ENCODE measurements around the gene KCNJ6. TPM values are rescaled to one million over a fixed set of nuclear protein-coding genes. Genes with fewer than 3 reads are reported as not detected.

Gene KCNJ6
- total RNA-seq, 1 experiment from 2014 or later, result not detected

DNA sequence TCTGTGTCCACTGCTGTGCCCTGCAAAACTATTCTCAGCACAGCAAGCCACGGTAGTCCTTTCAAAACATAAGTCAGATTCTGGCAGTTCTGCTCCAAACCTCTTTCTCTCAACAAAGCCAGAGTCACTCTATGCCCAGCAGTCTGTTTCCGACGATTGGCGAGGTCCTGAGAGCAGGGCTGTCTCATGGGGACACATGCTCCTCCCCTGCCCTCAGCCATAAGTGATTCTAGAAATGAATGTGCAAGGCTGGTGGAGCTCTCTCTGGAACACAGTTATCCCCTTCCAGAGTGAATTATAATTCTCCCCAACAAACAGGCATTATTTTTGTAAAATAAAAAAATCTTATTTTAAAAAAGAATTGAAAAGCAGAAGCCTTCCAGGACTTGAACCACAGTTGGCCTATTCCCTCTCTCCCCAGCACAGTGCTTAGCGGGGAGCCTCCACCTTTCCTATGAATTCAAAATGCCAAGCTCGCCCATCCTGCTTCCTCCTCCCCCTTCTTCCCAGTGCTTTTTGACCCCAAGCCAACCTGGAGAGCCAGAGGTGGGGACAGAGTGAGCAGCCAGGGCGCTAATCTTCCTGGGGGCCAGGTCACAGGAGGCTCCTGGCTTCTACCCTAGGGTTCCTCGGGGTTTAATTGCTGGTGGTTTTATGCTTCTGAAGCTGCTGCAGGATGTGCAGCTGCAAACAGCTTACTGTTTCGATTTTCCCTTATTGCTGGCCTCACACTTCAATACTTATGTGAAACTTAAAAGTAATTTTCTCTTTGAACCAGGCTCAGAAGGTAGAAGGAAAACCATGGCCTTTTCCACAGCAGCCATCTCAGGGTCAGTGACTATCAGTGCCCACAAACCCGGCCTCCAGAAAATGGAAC lies 41.1 kb downstream of the KCNJ6 start:
- intact Hi-C loops (cut with micrococcal nuclease; ENCODE audit: unreplicated experiment), result no loop called here

GRCh38 chr21:37874481-37874880 lies 41.8 kb downstream of the KCNJ6 start:
- no peak overlapping the region for H3K27ac ChIP-seq (ENCODE audit: low read length)
- ATAC-seq, result no peak
- CTCF ChIA-PET, result no interaction called here
- POLR2A ChIA-PET, result no interaction called here
- H3K27me3 ChIP-seq (ENCODE audit: control insufficient read depth, insufficient read depth, low read length), result no peaks in the 10 kb centered on the region; the same call in 1 of the 2 replicates
- in situ Hi-C loops (cut with HindIII; ENCODE audit: low pct_unique_long_range_greater_than_20kb, low sequenced_read_pairs), result no loop called here
- no peak for DNase-seq (ENCODE audit: low read depth, low spot score)
- no peaks in the 10 kb centered on the region for H3K9me3 ChIP-seq (ENCODE audit: control insufficient read depth, insufficient read depth, low read depth, low read length)
- H3K4me1 ChIP-seq (ENCODE audit: control insufficient read depth, insufficient read depth, low read length), result no peaks in the 10 kb centered on the region
- no peak for TF ChIP-seq REST (IDR thresholded peaks at IDR 0.05; ENCODE audit: insufficient read depth in 1 of 2, low read depth in 2 of 2, low read length in 1 of 2)
- TF ChIP-seq TCF7L2 (IDR thresholded peaks at IDR 0.05; ENCODE audit: low read depth, low read length), result no peak
- TF ChIP-seq, protein P1, sequence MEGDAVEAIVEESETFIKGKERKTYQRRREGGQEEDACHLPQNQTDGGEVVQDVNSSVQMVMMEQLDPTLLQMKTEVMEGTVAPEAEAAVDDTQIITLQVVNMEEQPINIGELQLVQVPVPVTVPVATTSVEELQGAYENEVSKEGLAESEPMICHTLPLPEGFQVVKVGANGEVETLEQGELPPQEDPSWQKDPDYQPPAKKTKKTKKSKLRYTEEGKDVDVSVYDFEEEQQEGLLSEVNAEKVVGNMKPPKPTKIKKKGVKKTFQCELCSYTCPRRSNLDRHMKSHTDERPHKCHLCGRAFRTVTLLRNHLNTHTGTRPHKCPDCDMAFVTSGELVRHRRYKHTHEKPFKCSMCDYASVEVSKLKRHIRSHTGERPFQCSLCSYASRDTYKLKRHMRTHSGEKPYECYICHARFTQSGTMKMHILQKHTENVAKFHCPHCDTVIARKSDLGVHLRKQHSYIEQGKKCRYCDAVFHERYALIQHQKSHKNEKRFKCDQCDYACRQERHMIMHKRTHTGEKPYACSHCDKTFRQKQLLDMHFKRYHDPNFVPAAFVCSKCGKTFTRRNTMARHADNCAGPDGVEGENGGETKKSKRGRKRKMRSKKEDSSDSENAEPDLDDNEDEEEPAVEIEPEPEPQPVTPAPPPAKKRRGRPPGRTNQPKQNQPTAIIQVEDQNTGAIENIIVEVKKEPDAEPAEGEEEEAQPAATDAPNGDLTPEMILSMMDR (IDR thresholded peaks at IDR 0.05), result no peak
- TF ChIP-seq SIN3A (IDR thresholded peaks at IDR 0.05; ENCODE audit: borderline replicate concordance, insufficient read depth, low read depth, low read length), result no peak
- no peak for TF ChIP-seq POLR2AphosphoS5 (IDR thresholded peaks at IDR 0.05; ENCODE audit: low read depth, low read length)
- H3K4me3 ChIP-seq (ENCODE audit: low read depth in 2 of 2, low read length in 2 of 2), result no peak overlapping the region
- intact Hi-C loops (cut with micrococcal nuclease; ENCODE audit: unreplicated experiment), result no loop called here
- no peaks in the 10 kb centered on the region for H3K36me3 ChIP-seq (ENCODE audit: control insufficient read depth, insufficient read depth, low read length)
- no TSS peak for BruUV-seq (replicated peaks)

More for the DNA sequence above, 41.1 kb downstream of the KCNJ6 start:
- no peaks in the 10 kb centered on the region for H3K9me3 ChIP-seq (ENCODE audit: control insufficient read depth, insufficient read depth, low read depth, low read length)
- BruUV-seq (replicated peaks), result no TSS peak
- TF ChIP-seq, protein P1 (IDR thresholded peaks at IDR 0.05), result no peak
- TF ChIP-seq REST (IDR thresholded peaks at IDR 0.05; ENCODE audit: insufficient read depth in 1 of 2, low read depth in 2 of 2, low read length in 1 of 2) (no peak), SIN3A (IDR thresholded peaks at IDR 0.05; ENCODE audit: borderline replicate concordance, insufficient read depth, low read depth, low read length) (no peak), POLR2AphosphoS5 (IDR thresholded peaks at IDR 0.05; ENCODE audit: low read depth, low read length) (no peak), TCF7L2 (IDR thresholded peaks at IDR 0.05; ENCODE audit: low read depth, low read length) (no peak)
- no peaks in the 10 kb centered on the region for H3K36me3 ChIP-seq (ENCODE audit: control insufficient read depth, insufficient read depth, low read length)
- H3K27me3 ChIP-seq (ENCODE audit: control insufficient read depth, insufficient read depth, low read length), result no peaks in the 10 kb centered on the region; the same call in 1 of the 2 replicates
- H3K27ac ChIP-seq (ENCODE audit: low read length), result no peak overlapping the region
- no peak overlapping the region for H3K4me3 ChIP-seq (ENCODE audit: low read depth in 2 of 2, low read length in 2 of 2)
- CTCF ChIA-PET, result interaction anchor here (0.5 kb wide), 1 partner anchor 11 kb away, joined by 10 read pairs; no protein-coding TSS in a partner anchor
- ATAC-seq (no peak), DNase-seq (ENCODE audit: low read depth, low spot score) (no peak)
- POLR2A ChIA-PET, result no interaction called here
- in situ Hi-C loops (cut with HindIII; ENCODE audit: low pct_unique_long_range_greater_than_20kb, low sequenced_read_pairs), result no loop called here
- no peaks in the 10 kb centered on the region for H3K4me1 ChIP-seq (ENCODE audit: control insufficient read depth, insufficient read depth, low read length)
